Activated CD4-positive, alpha-beta memory T cell treated with anti-CD3 and anti-CD28 coated beads, Interleukin-2, amount 10 ng/mL, durations not matched to agents 7 days and 5 days (primary cell): ENCODE measurements around the gene KCNJ12. TPM values are rescaled to one million over a fixed set of nuclear protein-coding genes. Genes with fewer than 3 reads are reported as not detected.
"Not testable (repeated sequence)": the region's sequence is repeated elsewhere in the genome, so short reads cannot be mapped to it uniquely, and the experiment has no call there.

Experiments
- CTCF ChIA-PET: fragments of 350-600 bp; sonication (Branson Sonifier 250); formaldehyde crosslinking; loops from one replicate; lab custom pipeline; 2021; ENCODE audit warnings: antibody characterized with exemption, inconsistent platforms; lab: Charles Lee
- POLR2A ChIA-PET: fragments of 350-600 bp; sonication (Branson Sonifier 250); formaldehyde crosslinking; loops from one replicate; lab custom pipeline; 2021; ENCODE audit warnings: antibody characterized with exemption; lab: Charles Lee
- DNase-seq: peaks from one replicate; pipeline ENCODE4 v3.0.0-alpha.2; 2020
- H3K27ac Mint-ChIP-seq: one replicate; pipeline ENCODE4 v1.8.0; 2021; ENCODE audit warnings: mild to moderate bottlenecking, mixed read lengths
- H3K27me3 Mint-ChIP-seq: one replicate; pipeline ENCODE4 v1.8.0; 2021; ENCODE audit warnings: mixed read lengths
- H3K36me3 Mint-ChIP-seq: one replicate; pipeline ENCODE4 v1.8.0; 2021; ENCODE audit warnings: low read depth, mixed read lengths
- H3K4me1 Mint-ChIP-seq: one replicate; pipeline ENCODE4 v1.8.0; 2021; ENCODE audit warnings: mixed read lengths
- H3K4me3 Mint-ChIP-seq: one replicate; pipeline ENCODE4 v1.8.0; 2021; ENCODE audit warnings: mild to moderate bottlenecking, mixed read lengths
- H3K9me3 Mint-ChIP-seq: one replicate; pipeline ENCODE4 v1.8.0; 2021; ENCODE audit warnings: mixed read lengths
- total RNA-seq, 2 experiments: library from RNA; stranded (reverse); gene quantifications; one replicate each; pipeline ENCODE4 v1.2.3, GENCODE V29; 2021

The KCNJ12 gene
- total RNA-seq, 2 experiments from 2014 or later = not detected

- DNase-seq, H3K4me1 Mint-ChIP-seq, H3K27ac Mint-ChIP-seq, H3K27me3 Mint-ChIP-seq, H3K9me3 Mint-ChIP-seq, CTCF ChIA-PET, POLR2A ChIA-PET, H3K36me3 Mint-ChIP-seq, H3K4me3 Mint-ChIP-seq: not testable (repeated sequence)
Observed at GRCh38 chr17:21344801-21345200, 31.4 kb upstream of the KCNJ12 start.

DNA sequence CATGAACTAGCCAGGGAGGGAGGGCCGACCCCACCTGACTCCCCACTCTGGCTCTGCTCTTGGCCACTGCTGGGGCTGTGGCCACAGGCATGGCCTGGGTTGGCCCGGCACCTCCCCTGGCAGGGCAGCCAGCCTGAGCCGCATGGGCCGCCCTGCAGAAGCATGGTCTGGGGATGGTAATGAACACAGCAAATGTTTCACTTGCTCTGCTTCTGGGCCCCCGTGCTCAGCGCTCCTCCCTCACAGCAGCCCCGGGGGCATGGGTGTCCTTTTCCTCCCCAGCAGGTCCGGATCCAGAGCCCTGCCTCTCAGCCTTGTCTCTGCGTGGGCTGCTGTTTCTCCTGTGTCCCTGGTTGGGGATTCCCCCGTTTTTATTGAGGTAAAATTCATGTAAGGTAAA, 30.9 kb upstream of the KCNJ12 start:
- CTCF ChIA-PET = no interaction called here
- peaks cover 4% of the 10 kb centered on the region for H3K4me1 Mint-ChIP-seq

GRCh38 chr17:21346107-21346506, 30.1 kb upstream of the KCNJ12 start:
- CTCF ChIA-PET = not testable (repeated sequence)

More for the DNA sequence above, 30.9 kb upstream of the KCNJ12 start:
- DNase-seq = no peak
- Mint-ChIP-seq H3K27ac (no peak overlapping the region), H3K9me3 (peaks cover 2% of the 10 kb centered on the region), H3K27me3 (no peaks in the 10 kb centered on the region), H3K36me3 (no peaks in the 10 kb centered on the region), H3K4me3 (no peak overlapping the region)
- POLR2A ChIA-PET = no interaction called here

GRCh38 chr17:21346651-21347250, 29.4 kb upstream of the KCNJ12 start:
- CTCF ChIA-PET, H3K4me3 Mint-ChIP-seq, H3K36me3 Mint-ChIP-seq: not testable (repeated sequence)

More at GRCh38 chr17:21346107-21346506, 30.1 kb upstream of the KCNJ12 start:
- POLR2A ChIA-PET, H3K36me3 Mint-ChIP-seq, DNase-seq, H3K4me3 Mint-ChIP-seq, H3K27me3 Mint-ChIP-seq, H3K4me1 Mint-ChIP-seq, H3K9me3 Mint-ChIP-seq, H3K27ac Mint-ChIP-seq: not testable (repeated sequence)

DNA sequence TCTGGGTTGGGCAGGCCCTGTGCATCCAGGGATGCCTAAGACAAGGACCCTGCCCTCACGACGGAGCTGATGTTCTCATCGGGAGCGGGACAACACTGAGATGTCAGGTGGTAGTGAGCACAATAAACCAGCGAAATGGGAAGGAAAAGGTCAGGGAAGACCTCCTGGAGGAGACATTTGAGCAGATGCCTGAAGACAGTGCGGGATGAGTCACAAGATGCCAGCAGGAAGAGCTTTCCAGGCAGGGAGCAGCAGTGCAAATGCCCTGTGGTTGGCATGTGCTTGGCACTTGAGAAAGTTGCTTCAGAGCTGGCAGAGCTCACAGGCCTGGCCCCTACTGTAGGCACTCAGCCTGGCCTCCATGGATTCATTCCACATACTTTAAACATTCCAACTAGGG, 28.5 kb upstream of the KCNJ12 start:
- H3K4me3 Mint-ChIP-seq, H3K27me3 Mint-ChIP-seq, DNase-seq, H3K36me3 Mint-ChIP-seq, H3K27ac Mint-ChIP-seq, H3K9me3 Mint-ChIP-seq, H3K4me1 Mint-ChIP-seq, POLR2A ChIA-PET, CTCF ChIA-PET: not testable (repeated sequence)

More at GRCh38 chr17:21346651-21347250, 29.4 kb upstream of the KCNJ12 start:
- DNase-seq, H3K27me3 Mint-ChIP-seq, POLR2A ChIA-PET, H3K9me3 Mint-ChIP-seq, H3K27ac Mint-ChIP-seq, H3K4me1 Mint-ChIP-seq: not testable (repeated sequence)

GRCh38 chr17:21348081-21348925, 27.9 kb upstream of the KCNJ12 start:
- H3K36me3 Mint-ChIP-seq, H3K9me3 Mint-ChIP-seq, H3K4me3 Mint-ChIP-seq, CTCF ChIA-PET, H3K27me3 Mint-ChIP-seq, H3K4me1 Mint-ChIP-seq, DNase-seq, POLR2A ChIA-PET, H3K27ac Mint-ChIP-seq: not testable (repeated sequence)

- H3K27me3 Mint-ChIP-seq, H3K27ac Mint-ChIP-seq, H3K4me1 Mint-ChIP-seq, DNase-seq, POLR2A ChIA-PET, H3K4me3 Mint-ChIP-seq, H3K9me3 Mint-ChIP-seq, H3K36me3 Mint-ChIP-seq, CTCF ChIA-PET: not testable (repeated sequence)
Observed at GRCh38 chr17:21348926-21349261, 27.3 kb upstream of the KCNJ12 start.

DNA sequence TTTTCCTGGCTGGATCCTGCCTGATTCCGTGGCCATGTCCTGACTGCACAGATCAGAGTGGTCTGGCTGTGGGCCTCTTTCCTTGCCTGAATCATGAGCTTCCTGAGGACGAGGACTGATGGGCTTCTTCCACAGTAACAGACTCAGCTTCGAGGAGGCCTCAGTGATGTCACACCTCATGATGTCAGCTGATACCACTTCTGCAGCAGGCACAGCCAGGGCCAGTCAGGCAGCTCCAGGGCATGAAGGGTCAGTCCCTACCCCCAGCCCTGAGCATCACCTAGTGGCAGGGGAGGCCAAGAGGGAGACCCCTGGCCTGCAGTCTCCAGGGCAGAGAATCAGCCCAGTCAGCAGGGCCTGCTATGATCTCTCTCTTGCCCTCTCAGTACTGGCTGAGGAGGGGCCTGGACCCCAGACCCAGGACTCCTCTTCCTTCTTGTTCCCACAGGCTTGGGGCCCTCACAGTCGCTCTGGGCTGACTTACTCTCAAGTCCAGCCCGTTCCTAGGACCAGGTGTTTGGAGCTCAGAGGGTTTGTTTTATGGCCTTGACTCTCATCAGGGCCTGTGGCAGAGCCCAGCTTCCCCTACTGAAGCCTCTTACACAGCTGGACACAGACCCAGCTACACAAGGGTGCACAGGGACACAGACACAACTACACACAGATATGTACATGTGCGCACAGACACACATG, 26.7 kb upstream of the KCNJ12 start:
- CTCF ChIA-PET, H3K36me3 Mint-ChIP-seq, H3K4me3 Mint-ChIP-seq, H3K27ac Mint-ChIP-seq, H3K4me1 Mint-ChIP-seq, H3K27me3 Mint-ChIP-seq, POLR2A ChIA-PET, H3K9me3 Mint-ChIP-seq, DNase-seq: not testable (repeated sequence)

GRCh38 chr17:21350495-21350894, 25.7 kb upstream of the KCNJ12 start:
- POLR2A ChIA-PET, H3K9me3 Mint-ChIP-seq, CTCF ChIA-PET: not testable (repeated sequence)

DNA sequence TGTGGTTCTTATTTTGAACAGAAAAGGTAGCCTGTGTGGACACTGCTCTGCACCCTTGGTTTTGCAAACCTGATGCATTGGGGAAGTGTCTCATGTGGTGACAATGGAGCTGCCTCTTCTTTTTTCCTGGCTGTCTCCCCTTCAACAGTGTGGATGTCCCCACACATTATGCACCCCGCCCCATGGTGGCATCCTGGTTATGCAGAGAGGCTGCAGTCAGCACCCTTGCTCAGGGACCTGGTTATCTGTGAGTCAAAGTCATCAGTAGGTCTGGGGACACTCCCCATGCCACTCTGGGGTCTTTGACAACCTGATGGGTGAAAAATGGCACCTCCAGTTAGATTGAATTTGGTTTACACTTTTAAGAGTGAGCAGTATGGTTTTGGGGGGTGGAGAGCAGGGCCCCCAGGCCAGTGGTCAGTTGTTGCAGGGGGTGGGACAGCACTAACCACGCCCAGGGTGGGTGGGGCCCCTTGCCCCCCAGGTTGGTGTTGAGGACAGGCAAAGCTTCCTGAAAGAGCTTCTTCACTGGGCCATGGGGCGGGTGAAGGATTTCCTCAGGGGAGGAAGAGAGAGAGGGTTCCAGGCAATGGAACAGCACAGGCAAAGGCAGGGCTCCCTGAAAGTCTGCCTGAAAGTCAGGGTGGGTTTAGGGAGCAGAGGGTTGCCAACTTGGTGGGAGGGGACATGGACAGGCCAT, 24.6 kb upstream of the KCNJ12 start:
- no peak overlapping the region for H3K4me3 Mint-ChIP-seq
- CTCF ChIA-PET = no interaction called here
- peaks cover 2% of the 10 kb centered on the region for H3K9me3 Mint-ChIP-seq
- POLR2A ChIA-PET = no interaction called here
- no peak overlapping the region for H3K27ac Mint-ChIP-seq
- H3K36me3 Mint-ChIP-seq = no peaks in the 10 kb centered on the region
- H3K4me1 Mint-ChIP-seq = peaks cover 4% of the 10 kb centered on the region
- H3K27me3 Mint-ChIP-seq = peaks cover 3% of the 10 kb centered on the region
- DNase-seq = no peak

More at GRCh38 chr17:21350495-21350894, 25.7 kb upstream of the KCNJ12 start:
- H3K4me3 Mint-ChIP-seq, H3K27me3 Mint-ChIP-seq, H3K27ac Mint-ChIP-seq, H3K36me3 Mint-ChIP-seq, DNase-seq, H3K4me1 Mint-ChIP-seq: not testable (repeated sequence)

DNA sequence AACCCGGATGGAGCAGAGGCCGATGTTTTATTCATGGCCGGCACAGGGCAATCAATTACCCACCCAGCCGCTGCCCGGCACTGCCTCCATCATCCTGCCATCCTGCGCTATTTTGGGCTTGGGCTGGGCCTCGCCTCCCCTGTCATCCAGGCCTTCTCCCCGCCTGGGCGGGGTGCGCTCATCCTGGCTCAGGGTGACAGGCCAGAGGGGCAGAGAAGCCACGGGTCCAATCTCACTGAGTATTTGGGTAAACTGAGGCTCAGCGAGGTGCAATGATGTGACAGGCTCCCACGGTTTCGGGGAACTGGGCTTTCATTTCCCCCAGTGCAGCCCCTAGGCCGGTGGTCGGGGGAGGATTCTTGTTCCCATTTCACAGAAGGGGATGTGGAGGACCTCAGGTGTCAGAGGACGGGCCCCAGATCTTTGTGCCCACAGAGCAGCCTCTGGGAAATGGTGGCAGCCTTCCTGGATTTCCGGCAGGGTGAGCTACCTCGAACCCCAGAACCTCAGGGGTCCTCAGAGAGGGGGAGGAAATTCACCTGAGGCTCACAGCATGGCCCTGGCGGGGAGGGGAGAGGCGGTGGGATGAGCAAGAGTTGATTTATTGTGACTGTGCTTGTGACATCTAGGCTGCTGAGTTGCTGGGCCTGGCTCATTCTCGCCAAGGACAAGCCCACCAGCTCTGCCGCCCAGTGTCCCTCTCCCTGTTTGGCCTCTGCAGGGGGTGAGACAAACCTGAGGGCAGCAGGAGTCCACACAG, 23.8 kb upstream of the KCNJ12 start:
- no peak for DNase-seq
- H3K36me3 Mint-ChIP-seq = no peaks in the 10 kb centered on the region
- peaks cover 4% of the 10 kb centered on the region for H3K4me1 Mint-ChIP-seq
- H3K27me3 Mint-ChIP-seq = peaks cover 3% of the 10 kb centered on the region
- no peak overlapping the region for H3K27ac Mint-ChIP-seq
- ChIA-PET CTCF (no interaction called here), POLR2A (no interaction called here)
- H3K9me3 Mint-ChIP-seq = peaks cover 2% of the 10 kb centered on the region
- H3K4me3 Mint-ChIP-seq = no peak overlapping the region

GRCh38 chr17:21352981-21353265, 23.2 kb upstream of the KCNJ12 start:
- Mint-ChIP-seq H3K4me3 (no peak overlapping the region), H3K9me3 (peaks cover 2% of the 10 kb centered on the region), H3K27ac (no peak overlapping the region), H3K27me3 (peaks cover 3% of the 10 kb centered on the region), H3K4me1 (peaks cover 2% of the 10 kb centered on the region), H3K36me3 (no peaks in the 10 kb centered on the region)
- ChIA-PET POLR2A (no interaction called here), CTCF (no interaction called here)
- DNase-seq = no peak
